Adrenal gland (tissue), 12 donors: ENCODE measurements around the gene TRMT61B. TPM values are rescaled to one million over a fixed set of nuclear protein-coding genes. Genes with fewer than 3 reads are reported as not detected.
A peak's percentile ranks its signal among the peaks of the same experiment; 100 is the strongest.

Experiments used
- DNase-seq, 7 donors: peaks; one replicate each; pipeline ENCODE4 v3.0.0-alpha.2; 2019 to 2020
- H3K27ac ChIP-seq, 5 donors: fragments of 200-600 bp; sonication (generic) in 4 of 5; 1 replicate in 3 of 5; 2 replicates in 2 of 5; pipeline versions ENCODE4 v1.5.1 to v1.8.0; 2016 to 2020; ENCODE audit warnings: mild to moderate bottlenecking in 1 of 5
- H3K27me3 ChIP-seq: fragments of 200-600 bp; 2 replicates; pipeline ENCODE4 v1.8.0; 2021
- H3K36me3 ChIP-seq, 2 donors: fragments of 200-600 bp; replicated peaks in 1 of 2; 1 replicate in 1 of 2; 2 replicates in 1 of 2; pipeline versions ENCODE4 v1.5.1 to v1.8.0; 2018 to 2022
- H3K4me1 ChIP-seq, 2 donors: fragments of 200-600 bp; replicated peaks in 1 of 2; 1 replicate in 1 of 2; 2 replicates in 1 of 2; pipeline versions ENCODE4 v1.5.1 to v1.8.0; 2018 to 2021
- H3K4me3 ChIP-seq, 4 donors: fragments of 200-600 bp; sonication (generic) in 3 of 4; one replicate each; pipeline ENCODE4 v1.5.1; 2016 to 2018
- H3K9me3 ChIP-seq, 3 donors: fragments of 200-600 bp; sonication (generic) in 1 of 3; replicated peaks in 1 of 3; 1 replicate in 2 of 3; 2 replicates in 1 of 3; pipeline versions ENCODE4 v1.5.1 to v1.8.0; 2016 to 2021
- POLR2A ChIP-seq, 2 donors: fragments of 450-650 bp; IDR thresholded peaks; one replicate each; pipeline ENCODE4 v1.6.1; 2017; ENCODE audit warnings: antibody characterized with exemption in 2 of 2, mild to moderate bottlenecking in 2 of 2, moderate library complexity in 1 of 2
- WGBS, 4 donors: extraction: QIAGEN DNeasy Blood & Tissue Kit in 2 of 4; methylation state at CpG; one replicate each; pipeline versions ENCODE4 v1.1.5 to v1.1.7; 2013 to 2017; 5-methylcytosine and 5-hydroxymethylcytosine counted together
- intact Hi-C, 2 donors: fragments of 100-400 bp; cut with DNase I; formaldehyde crosslinking; loops; one replicate each; pipeline versions ENCODE4 v1.14.1 to v1.15.0; 2022 to 2023
- polyA plus RNA-seq, 3 donors: library from polyadenylated mRNA; stranded (reverse); fragments of 200-250 nt in 2 of 3; fragments of 350-450 nt in 1 of 3; fragmentation: Illumina TruSeq in 1 of 3; extraction: RNeasy Lipid Tissue Mini Kit (QIAGEN cat#74804) in 1 of 3; gene quantifications; one replicate each; pipeline ENCODE4 v1.2.3, GENCODE V29; 2013 to 2014
- total RNA-seq, 9 donors: library from RNA; depleted of rRNA in 4 of 9; stranded (reverse); fragments of >200 nt in 4 of 9; fragments of 120-200 nt in 1 of 9; fragmentation: NEBNext Ultra II Directional in 1 of 9; extraction: Animal tissue kit (Norgen Biotek cat#: 25700) in 1 of 9; gene quantifications; one replicate each; pipeline versions ENCODE4 v1.1.0 to v1.2.4, GENCODE V29; 2013 to 2023
- TF ChIP-seq, protein P1 (sequence below), 6 experiments: fragments of 450-650 bp in 4 of 6; fragments of 200-600 bp in 2 of 6; sonication (generic) in 1 of 6; IDR thresholded peaks; 1 replicate in 5 of 6; 2 replicates in 1 of 6; pipeline versions ENCODE4 v1.5.1 to v1.8.0; 2016 to 2021; ENCODE audit warnings: antibody characterized with exemption in 6 of 6, mild to moderate bottlenecking in 2 of 6, moderate library complexity in 1 of 6
- donor health status: healthy with polysubstance abuse.
- donor health status: Bipolar disorder and iron deficiency.
- donor health status: DM: yes; HTN: yes; CAD: no.
- donor health status: DM: no; HTN: no; CAD: no.
- donor health status: DM: no; HTN: no; CAD: no.
- donor health status: DM: yes; HTN: yes; CAD: no.

The TRMT61B gene
- total and polyA plus RNA-seq, 12 donors, result 8.9 to 52.7 (median 21.2) TPM

DNA sequence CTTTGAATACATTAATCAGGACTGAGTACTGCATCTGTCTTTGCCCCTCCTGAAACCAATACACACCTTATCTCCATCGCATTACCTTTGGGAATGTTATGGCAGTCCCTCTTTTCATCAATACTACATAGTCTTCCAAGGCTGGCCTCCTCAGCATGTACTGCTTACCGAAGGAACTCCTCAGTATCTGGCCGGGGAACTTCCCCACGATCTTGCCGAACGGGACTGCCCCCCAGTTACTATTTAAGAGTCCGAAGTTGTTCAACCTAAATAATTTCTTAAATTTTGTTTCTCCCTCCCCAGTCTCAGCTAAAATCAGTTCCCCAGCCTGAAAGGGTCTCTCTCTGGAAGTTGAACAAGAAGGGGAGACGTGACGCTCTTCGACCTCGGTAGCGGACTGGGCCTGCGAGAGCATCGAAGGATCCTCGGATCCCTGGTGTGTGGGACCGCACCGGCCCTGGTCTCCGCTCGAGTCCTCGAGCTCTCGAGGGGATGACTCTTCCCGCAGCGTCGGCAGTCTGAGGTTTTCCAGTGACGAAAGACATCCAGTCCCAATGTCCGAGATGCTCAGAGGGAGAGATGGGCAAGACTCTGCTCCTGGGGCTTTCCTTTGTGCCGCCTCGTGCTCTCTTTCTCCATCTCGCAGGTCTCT, 489 bp downstream of the TRMT61B start:
- Histone ChIP-seq H3K4me1 (peaks cover 16 to 30% of the 10 kb centered on the region in 2 donors), H3K27me3 (no peaks in the 10 kb centered on the region), H3K27ac (peak overlapping the region in 4 of 5 donors; percentile 46 to 90 (median 70)), H3K36me3 (no peaks in the 10 kb centered on the region), H3K9me3 (no peaks in the 10 kb centered on the region), H3K4me3 (peak overlapping the region; percentile 1 to 92 (median 84))
- WGBS, 4 donors, result 0 to 2% (median 1%) methylated on average over 15 to 29 of the region's 29 CpGs
- TF ChIP-seq, protein P1, sequence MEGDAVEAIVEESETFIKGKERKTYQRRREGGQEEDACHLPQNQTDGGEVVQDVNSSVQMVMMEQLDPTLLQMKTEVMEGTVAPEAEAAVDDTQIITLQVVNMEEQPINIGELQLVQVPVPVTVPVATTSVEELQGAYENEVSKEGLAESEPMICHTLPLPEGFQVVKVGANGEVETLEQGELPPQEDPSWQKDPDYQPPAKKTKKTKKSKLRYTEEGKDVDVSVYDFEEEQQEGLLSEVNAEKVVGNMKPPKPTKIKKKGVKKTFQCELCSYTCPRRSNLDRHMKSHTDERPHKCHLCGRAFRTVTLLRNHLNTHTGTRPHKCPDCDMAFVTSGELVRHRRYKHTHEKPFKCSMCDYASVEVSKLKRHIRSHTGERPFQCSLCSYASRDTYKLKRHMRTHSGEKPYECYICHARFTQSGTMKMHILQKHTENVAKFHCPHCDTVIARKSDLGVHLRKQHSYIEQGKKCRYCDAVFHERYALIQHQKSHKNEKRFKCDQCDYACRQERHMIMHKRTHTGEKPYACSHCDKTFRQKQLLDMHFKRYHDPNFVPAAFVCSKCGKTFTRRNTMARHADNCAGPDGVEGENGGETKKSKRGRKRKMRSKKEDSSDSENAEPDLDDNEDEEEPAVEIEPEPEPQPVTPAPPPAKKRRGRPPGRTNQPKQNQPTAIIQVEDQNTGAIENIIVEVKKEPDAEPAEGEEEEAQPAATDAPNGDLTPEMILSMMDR (IDR thresholded peaks at IDR 0.05), result no peak
- no peak for TF ChIP-seq POLR2A (IDR thresholded peaks at IDR 0.05)
- intact Hi-C loops, result no loop called here
- DNase-seq, result peak in 1 of 7 donors; percentile 32

DNA sequence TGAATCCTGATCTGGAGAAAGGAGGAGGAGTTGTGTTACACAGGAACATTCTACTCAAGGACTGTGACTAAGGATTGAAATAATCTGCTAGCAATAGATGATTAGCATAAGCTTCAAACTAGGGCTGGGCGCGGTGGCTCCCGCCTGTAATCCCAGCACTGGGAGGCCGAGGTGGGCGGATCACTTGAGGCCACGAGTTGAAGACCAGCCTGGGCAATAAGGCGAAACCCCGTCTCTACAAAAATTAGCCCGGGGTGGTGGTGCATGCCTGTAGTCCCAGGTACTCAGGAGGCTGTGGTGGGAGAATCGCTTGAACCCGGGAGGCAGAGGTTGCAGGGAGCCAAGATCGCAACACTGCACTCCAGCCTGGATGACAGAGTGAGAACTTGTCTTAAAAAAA, 1.5 kb downstream of the TRMT61B start:
- H3K9me3 ChIP-seq, result no peaks in the 10 kb centered on the region
- TF ChIP-seq POLR2A (IDR thresholded peaks at IDR 0.05), result no peak
- H3K27me3 ChIP-seq, result no peaks in the 10 kb centered on the region
- H3K36me3 ChIP-seq, result peaks cover 0 to 2% of the 10 kb centered on the region in 2 donors
- H3K4me3 ChIP-seq, result peak overlapping the region in 1 of 4 donors; percentile 92
- intact Hi-C loops, result no loop called here
- no peak for DNase-seq
- H3K4me1 ChIP-seq, result peaks cover 16 to 34% of the 10 kb centered on the region in 2 donors
- WGBS, 4 donors, result 82 to 91% (median 88%) methylated on average over 12 of the region's 12 CpGs
- no peak overlapping the region for H3K27ac ChIP-seq

DNA sequence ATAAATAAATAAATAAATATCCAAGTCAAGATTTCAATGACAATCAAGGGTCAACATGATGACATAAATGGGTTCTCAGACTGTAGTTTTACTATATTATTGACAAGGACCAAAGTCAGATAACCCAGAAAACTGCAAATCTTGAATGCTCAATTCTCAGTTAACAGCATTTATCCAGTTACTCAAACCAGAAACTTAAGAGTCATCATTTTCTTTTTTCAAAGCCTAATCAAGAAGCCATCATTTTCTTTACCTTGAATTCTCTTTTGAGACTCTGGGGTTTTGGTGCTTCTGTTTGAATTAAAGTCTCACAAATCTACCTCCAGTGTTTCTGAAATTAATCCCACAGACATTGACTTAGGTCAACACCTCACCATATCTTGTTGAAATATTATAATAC, 14.1 kb downstream of the TRMT61B start:
- DNase-seq, result no peak
- H3K27me3 ChIP-seq, result no peaks in the 10 kb centered on the region
- intact Hi-C loops, result no loop called here
- peaks cover 0 to 8% of the 10 kb centered on the region in 2 donors for H3K36me3 ChIP-seq
- no peaks in the 10 kb centered on the region for H3K4me1 ChIP-seq
- H3K27ac ChIP-seq, result no peak overlapping the region
- TF ChIP-seq, protein P1 (IDR thresholded peaks at IDR 0.05), result no peak
- TF ChIP-seq POLR2A (IDR thresholded peaks at IDR 0.05), result no peak
- H3K4me3 ChIP-seq, result no peak overlapping the region
- H3K9me3 ChIP-seq, result no peaks in the 10 kb centered on the region

DNA sequence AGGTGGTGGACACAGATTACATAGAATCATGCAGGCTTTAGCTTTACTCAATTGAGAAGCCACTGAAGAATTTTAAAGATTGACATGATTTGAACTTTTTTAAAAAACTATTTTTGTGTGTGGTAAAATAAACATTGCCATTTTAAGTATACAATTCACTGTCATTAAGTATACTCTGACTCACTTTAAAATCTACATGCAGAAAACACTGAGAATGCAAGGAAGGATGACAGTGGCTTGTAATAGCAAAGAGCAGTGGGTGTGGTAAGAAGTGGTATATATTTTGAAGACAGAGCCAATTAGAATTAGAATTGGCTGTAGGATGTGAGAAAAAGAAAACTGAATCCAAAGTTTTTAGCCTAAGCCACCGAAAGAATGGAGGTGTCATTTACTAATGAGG, 14.9 kb downstream of the TRMT61B start:
- 88 to 95% (median 91%) methylated on average over 1 of the region's 1 CpG for WGBS, 4 donors
- intact Hi-C loops, result no loop called here

More for the DNA sequence above, 14.9 kb downstream of the TRMT61B start:
- no peak for DNase-seq
- TF ChIP-seq, protein P1 (IDR thresholded peaks at IDR 0.05), result no peak
- no peak for TF ChIP-seq POLR2A (IDR thresholded peaks at IDR 0.05)
- Histone ChIP-seq H3K4me1 (no peaks in the 10 kb centered on the region), H3K27me3 (no peaks in the 10 kb centered on the region), H3K27ac (no peak overlapping the region), H3K36me3 (peaks cover 0 to under 1% of the 10 kb centered on the region in 2 donors), H3K9me3 (no peaks in the 10 kb centered on the region), H3K4me3 (no peak overlapping the region)
